ENCODE data around the gene MT1E. TPM values are rescaled to one million over a fixed set of nuclear protein-coding genes. Genes with fewer than 3 reads are reported as not detected.
A peak's percentile ranks its signal among the peaks of the same experiment; 100 is the strongest.

MT1E gene
- total and polyA plus RNA-seq, 2 of the 13 experiments (the other 11 are each of a cell fraction or from before 2014, with no cell fraction given), result 110 to 1,072 TPM

DNA sequence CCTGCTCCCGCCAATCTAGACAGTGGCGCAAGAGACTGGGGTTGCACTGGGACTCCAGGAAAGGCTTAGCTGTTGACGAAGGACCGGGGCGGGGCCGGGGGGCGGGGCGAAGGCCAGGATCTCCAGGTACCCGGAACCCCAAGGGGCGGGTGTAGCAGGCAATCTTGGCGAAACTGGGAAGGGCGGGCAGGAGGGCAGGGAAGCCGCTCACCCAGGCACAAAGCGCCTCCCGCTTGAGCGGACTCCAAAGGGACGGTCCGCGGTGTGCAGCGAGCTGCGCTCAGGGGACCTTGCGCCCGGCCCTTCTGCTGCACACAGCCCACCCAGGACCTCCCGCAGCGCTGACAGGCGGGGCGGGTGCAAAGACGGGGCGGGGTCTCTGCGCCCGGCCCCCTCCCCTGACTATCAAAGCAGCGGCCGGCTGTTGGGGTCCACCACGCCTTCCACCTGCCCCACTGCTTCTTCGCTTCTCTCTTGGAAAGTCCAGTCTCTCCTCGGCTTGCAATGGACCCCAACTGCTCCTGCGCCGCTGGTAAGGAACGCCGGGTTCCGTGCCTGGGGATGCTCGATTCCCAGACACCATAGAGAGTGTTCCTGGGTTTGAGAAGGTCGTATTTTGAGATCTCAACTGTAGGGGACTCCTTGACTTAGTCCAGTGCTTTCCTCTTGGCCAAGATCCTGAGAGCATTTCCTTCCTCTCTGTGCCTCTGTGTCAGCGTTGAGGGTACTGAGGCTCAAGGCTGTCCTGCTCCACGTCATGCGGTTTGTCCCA is 32.2 kb downstream of the MT1E start, which contains the start of gene MT1F (continued):
- TF ChIP-seq CEBPB (IDR thresholded peaks at IDR 0.05; ENCODE audit: borderline replicate concordance, low read depth, low read length) (peak; percentile 78), TGIF2 (CRISPR knock-in tag; IDR thresholded peaks at IDR 0.05) (no peak), KDM5B (CRISPR knock-in tag; IDR thresholded peaks at IDR 0.05; ENCODE audit: borderline replicate concordance) (0 out of 2 replicates have a peak, but pooled peaks have one; percentile 60), ZNF451 (CRISPR knock-in tag; IDR thresholded peaks at IDR 0.05) (no peak; the same call in 1 of the 2 replicates), ZBTB42 (CRISPR knock-in tag; IDR thresholded peaks at IDR 0.05) (no peak), HNF4A (CRISPR knock-in tag; IDR thresholded peaks at IDR 0.05) (peak; percentile 72), ZFP36L2 (CRISPR knock-in tag; IDR thresholded peaks at IDR 0.05) (no peak), NPAS2 (CRISPR knock-in tag; IDR thresholded peaks at IDR 0.05; ENCODE audit: borderline replicate concordance) (no peak), ZNF891 (CRISPR knock-in tag; IDR thresholded peaks at IDR 0.05) (no peak), ELF4 (CRISPR knock-in tag; IDR thresholded peaks at IDR 0.05; ENCODE audit: borderline replicate concordance) (0 out of 2 replicates have a peak, but pooled peaks have one; percentile 51), MIXL1 (CRISPR knock-in tag; IDR thresholded peaks at IDR 0.05) (no peak), JUND (CRISPR knock-in tag; IDR thresholded peaks at IDR 0.05) (no peak), YEATS4 (CRISPR knock-in tag; IDR thresholded peaks at IDR 0.05; ENCODE audit: borderline replicate concordance) (peak; percentile 78; the same call in 1 of the 2 replicates), ZNF484 (CRISPR knock-in tag; IDR thresholded peaks at IDR 0.05; ENCODE audit: borderline replicate concordance, low read depth) (no peak), HNF1B (CRISPR knock-in tag; IDR thresholded peaks at IDR 0.05) (no peak; the same call in 1 of the 2 replicates), KLF15 (CRISPR knock-in tag; IDR thresholded peaks at IDR 0.05; ENCODE audit: borderline replicate concordance) (no peak), IRF2 (CRISPR knock-in tag; IDR thresholded peaks at IDR 0.05) (no peak), MTF1 (CRISPR knock-in tag; IDR thresholded peaks at IDR 0.05) (peak; percentile 99), MTA3 (CRISPR knock-in tag; IDR thresholded peaks at IDR 0.05) (no peak), ZNF883 (CRISPR knock-in tag; IDR thresholded peaks at IDR 0.05; ENCODE audit: not compliant biosample characterization) (no peak), KDM3A (CRISPR knock-in tag; IDR thresholded peaks at IDR 0.05; ENCODE audit: low read depth) (no peak; the same call in 1 of the 2 replicates), MXI1 (IDR thresholded peaks at IDR 0.05; ENCODE audit: borderline replicate concordance, low read depth, low read length) (0 out of 3 replicates have a peak, but pooled peaks have one; percentile 3), PBX2 (CRISPR knock-in tag; IDR thresholded peaks at IDR 0.05) (peak; percentile 36; the same call in 1 of the 2 replicates), ZNF546 (CRISPR knock-in tag; conservative IDR thresholded peaks at IDR 0.05) (0 out of 2 replicates have a peak, but pooled peaks have one; percentile 67), GATAD2A (CRISPR knock-in tag; IDR thresholded peaks at IDR 0.05) (no peak; the same call in 1 of the 2 replicates)
- TF ChIP-seq, protein P1, sequence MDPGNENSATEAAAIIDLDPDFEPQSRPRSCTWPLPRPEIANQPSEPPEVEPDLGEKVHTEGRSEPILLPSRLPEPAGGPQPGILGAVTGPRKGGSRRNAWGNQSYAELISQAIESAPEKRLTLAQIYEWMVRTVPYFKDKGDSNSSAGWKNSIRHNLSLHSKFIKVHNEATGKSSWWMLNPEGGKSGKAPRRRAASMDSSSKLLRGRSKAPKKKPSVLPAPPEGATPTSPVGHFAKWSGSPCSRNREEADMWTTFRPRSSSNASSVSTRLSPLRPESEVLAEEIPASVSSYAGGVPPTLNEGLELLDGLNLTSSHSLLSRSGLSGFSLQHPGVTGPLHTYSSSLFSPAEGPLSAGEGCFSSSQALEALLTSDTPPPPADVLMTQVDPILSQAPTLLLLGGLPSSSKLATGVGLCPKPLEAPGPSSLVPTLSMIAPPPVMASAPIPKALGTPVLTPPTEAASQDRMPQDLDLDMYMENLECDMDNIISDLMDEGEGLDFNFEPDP (CRISPR knock-in tag; conservative IDR thresholded peaks at IDR 0.05), result 0 out of 2 replicates have a peak, but pooled peaks have one; percentile 75
- TF ChIP-seq, protein P2, sequence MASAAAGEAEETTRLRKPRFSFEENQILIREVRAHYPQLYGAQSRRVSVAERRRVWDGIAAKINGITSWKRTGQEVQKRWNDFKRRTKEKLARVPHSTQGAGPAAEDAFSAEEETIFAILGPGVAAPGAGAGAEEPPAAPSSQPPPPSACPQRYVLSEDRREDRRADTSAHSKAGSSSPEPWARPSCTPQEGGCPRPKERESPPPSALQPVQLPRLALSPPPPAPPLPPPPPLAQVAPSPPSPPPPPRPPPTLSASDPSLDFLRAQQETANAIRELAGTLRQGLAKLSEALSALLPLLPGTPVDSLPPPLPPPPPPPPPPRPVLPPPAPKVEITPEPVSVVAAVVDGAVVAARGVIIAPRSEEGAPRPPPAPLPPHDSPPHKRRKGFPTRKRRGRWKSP (CRISPR knock-in tag; IDR thresholded peaks at IDR 0.05), result peak; percentile 91

Data from HepG2 (cell line).